Measurements from ENCODE around the gene IGF1R. TPM values are rescaled to one million over a fixed set of nuclear protein-coding genes. Genes with fewer than 3 reads are reported as not detected.

IGF1R gene
- total and polyA plus RNA-seq, 2 donors (not counting 3 experiments of a cell fraction or from before 2014, with no cell fraction given) = 16.1 to 59.1 TPM

- ChIA-PET POLR2A (no interaction called here), CTCF (no interaction called here)
- H3K9me1 ChIP-seq (replicated peaks; ENCODE audit: control insufficient read depth, extremely low read depth, insufficient read depth, low read length) = no peaks in the 10 kb centered on the region
- DNase-seq (ENCODE audit: low read depth, low spot score) = no peak
- H3K9ac ChIP-seq (replicated peaks; ENCODE audit: extremely low read depth, insufficient read depth, low read length) = no peak overlapping the region
- no peak overlapping the region for H2AFZ ChIP-seq (ENCODE audit: low read depth, low read length)
- BruUV-seq (replicated peaks) = no TSS peak
- no peak for FAIRE-seq
- peaks cover 46% of the 10 kb centered on the region for H3K79me2 ChIP-seq (ENCODE audit: control insufficient read depth, insufficient read depth, low read length)
- no peaks in the 10 kb centered on the region for H3K4me1 ChIP-seq (ENCODE audit: control insufficient read depth, extremely low read depth, insufficient read depth, low read length)
- H4K20me1 ChIP-seq (replicated peaks; ENCODE audit: control insufficient read depth, extremely low read depth, insufficient read depth, low read length) = peaks cover 3% of the 10 kb centered on the region
- H3K4me2 ChIP-seq (ENCODE audit: insufficient read depth, low read length) = no peak overlapping the region
- no peaks in the 10 kb centered on the region for H3K27me3 ChIP-seq (ENCODE audit: control insufficient read depth in 2 of 2, insufficient read depth in 2 of 2, low read length in 2 of 2)
- H3K4me3 ChIP-seq (replicated peaks in 1 of 3; ENCODE audit: insufficient read depth in 1 of 3, low read depth in 1 of 3, low read length in 3 of 3) = no peak overlapping the region
- TF ChIP-seq MYC (IDR thresholded peaks at IDR 0.05; ENCODE audit: low read depth, low read length) = no peak
- H3K9me3 ChIP-seq (replicated peaks; ENCODE audit: control insufficient read depth, insufficient read depth, low read length) = no peaks in the 10 kb centered on the region
- intact Hi-C loops (cut with micrococcal nuclease) (no loop called here), dilution Hi-C loops (cut with MboI; ENCODE audit: extremely low pct_ligation_motif_present, low sequenced_read_pairs) (no loop called here)
- no peak overlapping the region for H3K27ac ChIP-seq (ENCODE audit: insufficient read depth, low read depth, low read length)
- no peaks in the 10 kb centered on the region for H3K36me3 ChIP-seq (ENCODE audit: control insufficient read depth in 2 of 2, extremely low read depth in 1 of 2, insufficient read depth in 2 of 2, low read length in 2 of 2)
Observed at GRCh38 chr15:98694161-98694560, 45.8 kb downstream of the IGF1R start.

- TF ChIP-seq GATA2 (IDR thresholded peaks at IDR 0.05; ENCODE audit: insufficient read depth, insufficient read length, low read depth, low read length) (no peak), MYC (IDR thresholded peaks at IDR 0.05; ENCODE audit: low read depth, low read length) (no peak), POLR2A (IDR thresholded peaks at IDR 0.05; ENCODE audit: low read depth, low read length) (no peak), FOS (IDR thresholded peaks at IDR 0.05; ENCODE audit: borderline replicate concordance, insufficient read depth, low read length) (no peak), JUN (IDR thresholded peaks at IDR 0.05; ENCODE audit: borderline replicate concordance, insufficient read depth, insufficient read length, low read depth) (no peak), EZH2 (IDR thresholded peaks at IDR 0.05; ENCODE audit: borderline replicate concordance, low read depth, low read length, severe bottlenecking) (no peak), POLR2AphosphoS5 (IDR thresholded peaks at IDR 0.05; ENCODE audit: insufficient read depth, low read depth, low read length) (no peak)
- Histone ChIP-seq H2AFZ (ENCODE audit: low read depth, low read length) (no peak overlapping the region), H3K79me2 (ENCODE audit: control insufficient read depth, insufficient read depth, low read length) (peaks cover 36% of the 10 kb centered on the region), H3K27me3 (ENCODE audit: control insufficient read depth in 2 of 2, insufficient read depth in 2 of 2, low read length in 2 of 2) (no peaks in the 10 kb centered on the region), H3K4me2 (ENCODE audit: insufficient read depth, low read length) (no peak overlapping the region), H3K9ac (replicated peaks; ENCODE audit: extremely low read depth, insufficient read depth, low read length) (no peak overlapping the region), H3K27ac (ENCODE audit: insufficient read depth, low read depth, low read length) (no peak overlapping the region), H3K36me3 (ENCODE audit: control insufficient read depth in 2 of 2, extremely low read depth in 1 of 2, insufficient read depth in 2 of 2, low read length in 2 of 2) (no peaks in the 10 kb centered on the region), H3K4me3 (replicated peaks in 1 of 3; ENCODE audit: insufficient read depth in 1 of 3, low read depth in 1 of 3, low read length in 3 of 3) (no peak overlapping the region), H3K4me1 (ENCODE audit: control insufficient read depth, extremely low read depth, insufficient read depth, low read length) (no peaks in the 10 kb centered on the region), H3K9me1 (replicated peaks; ENCODE audit: control insufficient read depth, extremely low read depth, insufficient read depth, low read length) (no peaks in the 10 kb centered on the region), H4K20me1 (replicated peaks; ENCODE audit: control insufficient read depth, extremely low read depth, insufficient read depth, low read length) (peaks cover 3% of the 10 kb centered on the region), H3K9me3 (replicated peaks; ENCODE audit: control insufficient read depth, insufficient read depth, low read length) (no peaks in the 10 kb centered on the region)
- BruUV-seq (replicated peaks) = no TSS peak
- ChIA-PET CTCF (no interaction called here), POLR2A (no interaction called here)
- DNase-seq (ENCODE audit: low read depth, low spot score) (no peak), FAIRE-seq (no peak)
- dilution Hi-C loops (cut with MboI; ENCODE audit: extremely low pct_ligation_motif_present, low sequenced_read_pairs) (no loop called here), intact Hi-C loops (cut with micrococcal nuclease) (no loop called here)
Observed at GRCh38 chr15:98698792-98699191, 50.5 kb downstream of the IGF1R start.
